ENCODE results near the gene PRKCA. TPM values are rescaled to one million over a fixed set of nuclear protein-coding genes. Genes with fewer than 3 reads are reported as not detected.
A peak's percentile ranks its signal among the peaks of the same experiment; 100 is the strongest.

PRKCA gene
- total RNA-seq, 1 donor from 2014 or later: 4.5 TPM

- ATAC-seq: peak; percentile 81
Observed at GRCh38 chr17:66661411-66662256, 359.2 kb downstream of the PRKCA start.

GRCh38 chr17:66662496-66662895, 360.1 kb downstream of the PRKCA start:
- no peak for ATAC-seq

- ATAC-seq: no peak
Observed at GRCh38 chr17:66663041-66663606, 360.7 kb downstream of the PRKCA start.

- no peak for ATAC-seq
Observed at GRCh38 chr17:66664336-66664735, 361.9 kb downstream of the PRKCA start.

- no peak for ATAC-seq
Observed at GRCh38 chr17:66665194-66665593, 362.8 kb downstream of the PRKCA start.

- no peak for ATAC-seq
Observed at GRCh38 chr17:66667090-66667489, 364.7 kb downstream of the PRKCA start.

- ATAC-seq: no peak
Observed at GRCh38 chr17:66667491-66668030, 365.1 kb downstream of the PRKCA start.

- ATAC-seq: no peak
Observed at GRCh38 chr17:66670206-66670605, 367.8 kb downstream of the PRKCA start.

- no peak for ATAC-seq
Observed at GRCh38 chr17:66671156-66671555, 368.7 kb downstream of the PRKCA start.

GRCh38 chr17:66673668-66674276, 371.4 kb downstream of the PRKCA start:
- peak; percentile 14 for ATAC-seq

GRCh38 chr17:66675273-66675990, 373.0 kb downstream of the PRKCA start:
- ATAC-seq: no peak

GRCh38 chr17:66675991-66676371, 373.6 kb downstream of the PRKCA start:
- peak; percentile 50 for ATAC-seq

- peak; percentile 95 for ATAC-seq
Observed at GRCh38 chr17:66676421-66676820, 374.0 kb downstream of the PRKCA start.

- ATAC-seq: peak; percentile 73
Observed at GRCh38 chr17:66677201-66677981, 375.0 kb downstream of the PRKCA start.

GRCh38 chr17:66678061-66678460, 375.6 kb downstream of the PRKCA start:
- ATAC-seq: no peak

GRCh38 chr17:66678827-66679226, 376.4 kb downstream of the PRKCA start:
- no peak for ATAC-seq

GRCh38 chr17:66679631-66680517, 377.5 kb downstream of the PRKCA start:
- no peak for ATAC-seq

GRCh38 chr17:66682283-66682682, 379.9 kb downstream of the PRKCA start:
- ATAC-seq: no peak

GRCh38 chr17:66684261-66684660, 381.8 kb downstream of the PRKCA start:
- no peak for ATAC-seq

GRCh38 chr17:66684731-66685130, 382.3 kb downstream of the PRKCA start:
- ATAC-seq: no peak

GRCh38 chr17:66686601-66687000, 384.2 kb downstream of the PRKCA start:
- no peak for ATAC-seq
